Panc1 (cell line): ENCODE results near the gene YPEL1.

Source experiments
- CTCF ChIP-seq: fragments of 450-650 bp; IDR thresholded peaks from 2 replicates; pipeline ENCODE4 v1.5.1; 2017; ENCODE audit warnings: mild to moderate bottlenecking
- POLR2AphosphoS5 ChIP-seq: IDR thresholded peaks from 2 replicates; pipeline ENCODE4 v1.6.1; 2012; ENCODE audit warnings: mild to moderate bottlenecking, low read depth, low read length, moderate library complexity
- TCF7L2 ChIP-seq: IDR thresholded peaks from 2 replicates; pipeline ENCODE4 v1.6.1; 2011; ENCODE audit warnings: mild to moderate bottlenecking, low read depth, low read length, inconsistent platforms

- no peak for TF ChIP-seq POLR2AphosphoS5
- TF ChIP-seq CTCF: no peak
- no peak for TF ChIP-seq TCF7L2
Measured at GRCh38 chr22:21735200-21736083, at the start of gene YPEL1.
